HEK293 (cell line): ENCODE results near the gene SWT1.

Experiments
- BCL11B ChIP-seq: fragments of 450-650 bp; formaldehyde crosslinking; IDR thresholded peaks from 2 replicates; pipeline ENCODE4 v1.5.1; 2016; ENCODE audit warnings: low read depth, missing biosample characterization, missing genetic modification characterization
- CTCF ChIP-seq: fragments of 450-650 bp; formaldehyde crosslinking; IDR thresholded peaks from 2 replicates; pipeline ENCODE4 v1.5.1; 2016; ENCODE audit warnings: missing biosample characterization, missing genetic modification characterization
- EGR2 ChIP-seq: fragments of 450-650 bp; formaldehyde crosslinking; IDR thresholded peaks from 2 replicates; pipeline ENCODE4 v1.5.1; 2016; ENCODE audit warnings: low read depth, missing biosample characterization, missing genetic modification characterization
- GLI4 ChIP-seq: fragments of 450-650 bp; formaldehyde crosslinking; IDR thresholded peaks from 2 replicates; pipeline ENCODE4 v1.5.1; 2016; ENCODE audit warnings: missing biosample characterization, missing genetic modification characterization
- KLF9 ChIP-seq: fragments of 450-650 bp; formaldehyde crosslinking; IDR thresholded peaks from 2 replicates; pipeline ENCODE4 v1.5.1; 2016; ENCODE audit warnings: missing biosample characterization, missing genetic modification characterization, low read depth
- OSR2 ChIP-seq: fragments of 450-650 bp; formaldehyde crosslinking; IDR thresholded peaks from 2 replicates; pipeline ENCODE4 v1.5.1; 2016; ENCODE audit warnings: missing biosample characterization, missing genetic modification characterization
- PBX3 ChIP-seq: sonication (generic); formaldehyde crosslinking; IDR thresholded peaks from 2 replicates; pipeline ENCODE4 v1.8.1; 2022; ENCODE audit warnings: mild to moderate bottlenecking, moderate library complexity, missing genetic modification reagents
- SCRT2 ChIP-seq: fragments of 450-650 bp; formaldehyde crosslinking; IDR thresholded peaks from 2 replicates; pipeline ENCODE4 v1.5.1; 2016; ENCODE audit warnings: missing biosample characterization, missing genetic modification characterization
- ZBTB11 ChIP-seq: fragments of 450-650 bp; formaldehyde crosslinking; conservative IDR thresholded peaks from 2 replicates; pipeline ENCODE4 v1.5.1; 2016; ENCODE audit warnings: low read depth, missing biosample characterization, missing genetic modification characterization
- ZBTB48 ChIP-seq: fragments of 450-650 bp; formaldehyde crosslinking; IDR thresholded peaks from 2 replicates; pipeline ENCODE4 v1.5.1; 2016; ENCODE audit warnings: missing biosample characterization, missing genetic modification characterization
- ZEB2 ChIP-seq: fragments of 450-650 bp; formaldehyde crosslinking; IDR thresholded peaks from 2 replicates; pipeline ENCODE4 v1.5.1; 2016; ENCODE audit warnings: missing biosample characterization, missing genetic modification characterization
- ZNF174 ChIP-seq: fragments of 450-650 bp; formaldehyde crosslinking; IDR thresholded peaks from 2 replicates; pipeline ENCODE4 v1.5.0; 2017; ENCODE audit warnings: missing biosample characterization, mild to moderate bottlenecking, missing genetic modification characterization
- ZNF239 ChIP-seq: fragments of 450-650 bp; formaldehyde crosslinking; IDR thresholded peaks from 2 replicates; pipeline ENCODE4 v1.5.1; 2016; ENCODE audit warnings: missing biosample characterization, missing genetic modification characterization
- ZNF362 ChIP-seq: fragments of 450-650 bp; formaldehyde crosslinking; IDR thresholded peaks from 2 replicates; pipeline ENCODE4 v1.5.1; 2016; ENCODE audit warnings: missing biosample characterization, missing genetic modification characterization
- ZNF394 ChIP-seq: fragments of 450-650 bp; formaldehyde crosslinking; IDR thresholded peaks from 2 replicates; pipeline ENCODE4 v1.5.1; 2016; ENCODE audit warnings: missing biosample characterization, missing genetic modification characterization, mild to moderate bottlenecking, moderate library complexity, borderline replicate concordance
- ZNF398 ChIP-seq: fragments of 450-650 bp; formaldehyde crosslinking; IDR thresholded peaks from 2 replicates; pipeline ENCODE4 v1.5.1; 2017; ENCODE audit warnings: missing biosample characterization, missing genetic modification characterization
- ZNF501 ChIP-seq: fragments of 450-650 bp; formaldehyde crosslinking; IDR thresholded peaks from 2 replicates; pipeline ENCODE4 v1.5.1; 2016; ENCODE audit warnings: missing biosample characterization, missing genetic modification characterization
- ZNF571 ChIP-seq: fragments of 450-650 bp; formaldehyde crosslinking; IDR thresholded peaks from 2 replicates; pipeline ENCODE4 v1.5.0; 2017; ENCODE audit warnings: missing biosample characterization, missing genetic modification characterization
- ZNF596 ChIP-seq: fragments of 450-650 bp; IDR thresholded peaks from 2 replicates; pipeline ENCODE4 v1.5.0; 2018; ENCODE audit warnings: missing biosample characterization, mild to moderate bottlenecking, missing genetic modification characterization, moderate library complexity
- ZNF610 ChIP-seq: fragments of 450-650 bp; formaldehyde crosslinking; IDR thresholded peaks from 2 replicates; pipeline ENCODE4 v1.5.1; 2016; ENCODE audit warnings: missing biosample characterization, missing genetic modification characterization, borderline replicate concordance
- ZNF629 ChIP-seq: fragments of 450-650 bp; formaldehyde crosslinking; IDR thresholded peaks from 2 replicates; pipeline ENCODE4 v1.5.1; 2017; ENCODE audit warnings: missing biosample characterization, missing genetic modification characterization
- ZNF776 ChIP-seq: fragments of 450-650 bp; formaldehyde crosslinking; IDR thresholded peaks from 2 replicates; pipeline ENCODE4 v1.5.0; 2017; ENCODE audit warnings: missing biosample characterization, missing genetic modification characterization, borderline replicate concordance
- ZNF777 ChIP-seq: fragments of 450-650 bp; formaldehyde crosslinking; IDR thresholded peaks from 2 replicates; pipeline ENCODE4 v1.5.1; 2017; ENCODE audit warnings: missing biosample characterization, missing genetic modification characterization, borderline replicate concordance
- ZNF791 ChIP-seq: fragments of 450-650 bp; formaldehyde crosslinking; IDR thresholded peaks from 2 replicates; pipeline ENCODE4 v1.5.1; 2016; ENCODE audit warnings: missing biosample characterization, missing genetic modification characterization
- ZXDB ChIP-seq: fragments of 450-650 bp; formaldehyde crosslinking; IDR thresholded peaks from 2 replicates; pipeline ENCODE4 v1.5.1; 2016; ENCODE audit warnings: missing biosample characterization, missing genetic modification characterization

Gene SWT1

GRCh38 chr1:185317034-185317885 is 160.3 kb downstream of the SWT1 start, which contains the start of gene IVNS1ABP (continued):
- no peak for TF ChIP-seq ZNF362
- no peak for TF ChIP-seq ZNF239 (tag by site-specific recombination)
- TF ChIP-seq ZNF596 (tag by site-specific recombination), result no peak
- no peak for TF ChIP-seq ZNF571 (tag by site-specific recombination)
- peak; percentile 34; the same call in 1 of the 2 replicates for TF ChIP-seq ZNF629 (tag by site-specific recombination)
- no peak for TF ChIP-seq ZNF174 (tag by site-specific recombination)
- TF ChIP-seq OSR2, result 0 out of 2 replicates have a peak, but pooled peaks have one; percentile 31
- TF ChIP-seq ZNF610 (tag by site-specific recombination), result peak; percentile 55; the same call in 1 of the 2 replicates
- TF ChIP-seq ZXDB (tag by site-specific recombination), result peak; percentile 81
- TF ChIP-seq ZEB2 (tag by site-specific recombination), result peak; percentile 74; the same call in 1 of the 2 replicates
- peak; percentile 48; the same call in 1 of the 2 replicates for TF ChIP-seq GLI4 (tag by site-specific recombination)
- no peak for TF ChIP-seq ZNF394 (tag by site-specific recombination)
- peak; percentile 89 for TF ChIP-seq ZNF398
- TF ChIP-seq KLF9 (tag by site-specific recombination), result peak; percentile 84
- no peak for TF ChIP-seq ZNF776
- TF ChIP-seq ZBTB48 (tag by site-specific recombination), result peak; percentile 99
- peak; percentile 54; the same call in 1 of the 2 replicates for TF ChIP-seq ZBTB11 (tag by site-specific recombination)
- TF ChIP-seq ZNF777 (tag by site-specific recombination), result peak; percentile 58; the same call in 1 of the 2 replicates
- peak; percentile 74 for TF ChIP-seq SCRT2 (tag by site-specific recombination)
- TF ChIP-seq EGR2 (tag by site-specific recombination), result no peak
- TF ChIP-seq BCL11B (tag by site-specific recombination), result no peak
- TF ChIP-seq ZNF791, result peak; percentile 54; the same call in 1 of the 2 replicates
- peak; percentile 80 for TF ChIP-seq CTCF (tag by site-specific recombination)
- TF ChIP-seq PBX3 (CRISPR knock-in tag), result peak; percentile 88; the same call in 1 of the 2 replicates
- TF ChIP-seq ZNF501, result peak; percentile 71; the same call in 1 of the 2 replicates
